Epithelial cell of esophagus (primary cell): ENCODE measurements around the gene CEMIP.
"Not testable (repeated sequence)": the region's sequence is repeated elsewhere in the genome, so short reads cannot be mapped to it uniquely, and the experiment has no call there.

Experiments used
- DNase-seq: peaks from one replicate; pipeline ENCODE4 v3.0.0; 2010; ENCODE audit warnings: low read depth
- H3K4me3 ChIP-seq: 2 replicates; pipeline ENCODE4 v1.5.1; 2011; ENCODE audit warnings: mild to moderate bottlenecking, low read length, control low read depth
- TF ChIP-seq, protein P1 (sequence below): IDR thresholded peaks from 2 replicates; pipeline ENCODE4 v1.5.1; 2011; ENCODE audit warnings: low read depth, mild to moderate bottlenecking, low read length, control low read depth, inconsistent platforms; ENCODE audit not compliant: insufficient read depth; ENCODE audit errors: missing control alignments

CEMIP gene

GRCh38 chr15:80755885-80756284 is 23.3 kb upstream of the CEMIP start:
- TF ChIP-seq, protein P1, sequence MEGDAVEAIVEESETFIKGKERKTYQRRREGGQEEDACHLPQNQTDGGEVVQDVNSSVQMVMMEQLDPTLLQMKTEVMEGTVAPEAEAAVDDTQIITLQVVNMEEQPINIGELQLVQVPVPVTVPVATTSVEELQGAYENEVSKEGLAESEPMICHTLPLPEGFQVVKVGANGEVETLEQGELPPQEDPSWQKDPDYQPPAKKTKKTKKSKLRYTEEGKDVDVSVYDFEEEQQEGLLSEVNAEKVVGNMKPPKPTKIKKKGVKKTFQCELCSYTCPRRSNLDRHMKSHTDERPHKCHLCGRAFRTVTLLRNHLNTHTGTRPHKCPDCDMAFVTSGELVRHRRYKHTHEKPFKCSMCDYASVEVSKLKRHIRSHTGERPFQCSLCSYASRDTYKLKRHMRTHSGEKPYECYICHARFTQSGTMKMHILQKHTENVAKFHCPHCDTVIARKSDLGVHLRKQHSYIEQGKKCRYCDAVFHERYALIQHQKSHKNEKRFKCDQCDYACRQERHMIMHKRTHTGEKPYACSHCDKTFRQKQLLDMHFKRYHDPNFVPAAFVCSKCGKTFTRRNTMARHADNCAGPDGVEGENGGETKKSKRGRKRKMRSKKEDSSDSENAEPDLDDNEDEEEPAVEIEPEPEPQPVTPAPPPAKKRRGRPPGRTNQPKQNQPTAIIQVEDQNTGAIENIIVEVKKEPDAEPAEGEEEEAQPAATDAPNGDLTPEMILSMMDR, result no peak
- DNase-seq, result no peak
- H3K4me3 ChIP-seq, result no peak overlapping the region

- TF ChIP-seq, protein P1, result no peak
Measured at GRCh38 chr15:80758130-80758745, 20.9 kb upstream of the CEMIP start.

DNA sequence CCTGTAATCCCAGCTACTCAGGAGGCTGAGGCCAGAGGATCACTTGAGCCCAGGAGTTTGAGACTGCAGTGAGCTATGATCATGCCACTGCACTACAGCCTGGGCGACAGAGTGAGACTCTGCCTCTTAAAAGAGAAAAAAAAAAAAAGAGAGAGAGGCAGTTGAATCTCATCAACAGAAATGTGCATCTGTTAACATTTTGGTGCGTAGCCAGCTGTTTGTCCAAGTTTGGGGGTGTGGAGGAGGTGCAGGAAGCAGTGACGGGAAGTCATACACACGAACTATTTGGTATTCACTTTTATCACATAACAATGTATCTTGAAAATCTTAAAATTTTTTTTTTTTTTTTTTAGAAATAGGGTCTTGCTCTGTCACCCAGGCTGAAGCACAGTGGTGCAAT is 18.2 kb upstream of the CEMIP start:
- H3K4me3 ChIP-seq, result no peak overlapping the region
- TF ChIP-seq, protein P1, result no peak
- DNase-seq, result no peak

More at GRCh38 chr15:80758130-80758745, 20.9 kb upstream of the CEMIP start:
- DNase-seq, result no peak
- H3K4me3 ChIP-seq, result no peak overlapping the region

GRCh38 chr15:80761754-80762153 is 17.4 kb upstream of the CEMIP start:
- TF ChIP-seq, protein P1, result no peak
- H3K4me3 ChIP-seq, result no peak overlapping the region
- no peak for DNase-seq

- H3K4me3 ChIP-seq, DNase-seq: not testable (repeated sequence)
Measured at GRCh38 chr15:80763235-80763634, 15.9 kb upstream of the CEMIP start.

- H3K4me3 ChIP-seq, result no peak overlapping the region
- no peak for DNase-seq
- TF ChIP-seq, protein P1, result no peak
Measured at GRCh38 chr15:80764535-80764934, 14.6 kb upstream of the CEMIP start.

DNA sequence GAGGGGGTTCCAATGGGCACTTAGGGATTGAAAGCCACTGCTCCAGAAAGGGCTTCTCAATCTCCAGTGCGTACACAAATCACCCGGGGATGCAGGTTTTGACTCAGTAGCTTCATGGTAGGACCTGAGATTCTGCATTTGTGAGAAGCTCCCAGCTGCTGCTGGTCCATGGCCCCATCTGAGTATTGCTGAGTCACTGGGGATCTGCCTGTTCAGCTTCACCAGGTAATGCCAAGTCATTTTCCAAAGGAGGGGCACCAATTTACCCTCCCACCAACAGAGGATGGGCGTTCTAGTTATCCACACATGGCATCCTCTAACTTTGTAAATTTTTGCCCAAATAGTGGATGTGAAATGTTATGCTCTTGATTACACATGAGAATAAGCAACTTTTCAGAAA is 12.9 kb upstream of the CEMIP start:
- H3K4me3 ChIP-seq, result no peak overlapping the region
- TF ChIP-seq, protein P1, result no peak
- no peak for DNase-seq

DNA sequence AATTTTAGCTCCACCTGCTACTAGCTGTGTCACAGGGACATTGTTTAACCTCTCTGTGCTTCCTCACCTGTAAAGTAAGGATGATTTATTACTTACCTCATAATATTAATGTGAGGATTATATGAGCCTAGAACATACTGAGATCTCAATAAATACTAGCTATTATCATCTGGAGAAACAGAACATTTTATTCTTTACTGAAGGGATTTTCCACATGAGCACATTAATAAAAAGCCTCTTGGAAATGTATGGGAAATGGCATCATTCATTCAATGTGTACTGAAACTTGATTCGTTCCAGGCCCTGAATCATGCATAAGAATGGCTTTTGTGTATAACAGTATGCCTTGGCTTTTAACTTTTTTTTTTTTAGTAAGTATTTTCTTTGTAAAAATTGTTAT is 11.0 kb upstream of the CEMIP start:
- H3K4me3 ChIP-seq, result no peak overlapping the region
- TF ChIP-seq, protein P1, result no peak

More for the DNA sequence above, 11.0 kb upstream of the CEMIP start:
- DNase-seq, result no peak
